Measurements from ENCODE around the gene TCF21.

GRCh38 chr6:133898263-133898662 lies 9.3 kb downstream of the TCF21 start:
- no peak for TF ChIP-seq POLR2A (IDR thresholded peaks at IDR 0.05)
- TF ChIP-seq CTCF (IDR thresholded peaks at IDR 0.05 in 4 of 5, conservative IDR thresholded peaks at IDR 0.05 in 1 of 5) = no peak

All from gastrocnemius medialis (tissue), 4 donors.